SU-DHL-6 (cell line): ENCODE measurements around the gene NFIA.

Experiments used
- EZH2phosphoT487 ChIP-seq: fragments of 200-600 bp; sonication (generic), shearing (Covaris generic); conservative IDR thresholded peaks from 2 replicates; pipeline ENCODE4 v1.6.1; 2018; ENCODE audit warnings: mild to moderate bottlenecking, antibody characterized with exemption, low read length, moderate library complexity, mixed read lengths
- TF ChIP-seq, protein P1 (sequence below): fragments of 200-600 bp; sonication (generic); IDR thresholded peaks from one replicate; pipeline ENCODE4 v1.5.1; 2017; ENCODE audit warnings: antibody characterized with exemption, mild to moderate bottlenecking, low read length, moderate library complexity; ENCODE audit not compliant: insufficient read depth, poor library complexity, severe bottlenecking

DNA sequence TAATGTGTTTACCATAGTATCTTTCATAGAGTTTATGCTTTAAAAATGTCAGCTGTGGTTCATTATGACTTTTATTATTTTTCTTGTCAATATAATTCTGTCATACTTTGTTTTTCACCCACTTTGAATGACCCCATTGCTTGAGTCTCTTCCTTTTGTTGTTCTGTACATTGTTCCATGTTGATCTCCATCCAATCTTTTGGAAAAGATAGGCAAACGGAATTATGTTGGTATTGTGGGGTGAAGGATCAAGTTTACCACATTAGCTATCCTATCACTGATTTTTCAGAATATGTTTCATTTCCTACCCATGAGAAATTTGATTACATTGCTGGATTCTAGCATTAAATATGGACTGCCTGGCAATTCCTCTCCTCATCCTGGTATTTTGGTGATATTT is 196.6 kb downstream of the NFIA start:
- TF ChIP-seq, protein P1, sequence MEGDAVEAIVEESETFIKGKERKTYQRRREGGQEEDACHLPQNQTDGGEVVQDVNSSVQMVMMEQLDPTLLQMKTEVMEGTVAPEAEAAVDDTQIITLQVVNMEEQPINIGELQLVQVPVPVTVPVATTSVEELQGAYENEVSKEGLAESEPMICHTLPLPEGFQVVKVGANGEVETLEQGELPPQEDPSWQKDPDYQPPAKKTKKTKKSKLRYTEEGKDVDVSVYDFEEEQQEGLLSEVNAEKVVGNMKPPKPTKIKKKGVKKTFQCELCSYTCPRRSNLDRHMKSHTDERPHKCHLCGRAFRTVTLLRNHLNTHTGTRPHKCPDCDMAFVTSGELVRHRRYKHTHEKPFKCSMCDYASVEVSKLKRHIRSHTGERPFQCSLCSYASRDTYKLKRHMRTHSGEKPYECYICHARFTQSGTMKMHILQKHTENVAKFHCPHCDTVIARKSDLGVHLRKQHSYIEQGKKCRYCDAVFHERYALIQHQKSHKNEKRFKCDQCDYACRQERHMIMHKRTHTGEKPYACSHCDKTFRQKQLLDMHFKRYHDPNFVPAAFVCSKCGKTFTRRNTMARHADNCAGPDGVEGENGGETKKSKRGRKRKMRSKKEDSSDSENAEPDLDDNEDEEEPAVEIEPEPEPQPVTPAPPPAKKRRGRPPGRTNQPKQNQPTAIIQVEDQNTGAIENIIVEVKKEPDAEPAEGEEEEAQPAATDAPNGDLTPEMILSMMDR: no peak
- TF ChIP-seq EZH2phosphoT487: no peak
